ENCODE data around the gene TMEM80.

TMEM80 gene

GRCh38 chr11:693887-694562 lies 1.6 kb upstream of the TMEM80 start:
- H3K4me3 ChIP-seq (replicated peaks; ENCODE audit: low read depth, low read length), result peak overlapping the region; percentile 63
- no peak for DNase-seq (ENCODE audit: low read depth)
- TF ChIP-seq CTCF (IDR thresholded peaks at IDR 0.05; ENCODE audit: low read length, missing control alignments), result no peak

- DNase-seq (ENCODE audit: low read depth), result peak; percentile 98
- peak within 1 kb of the TSS; percentile 63 for H3K4me3 ChIP-seq (replicated peaks; ENCODE audit: low read depth, low read length)
- TF ChIP-seq CTCF (IDR thresholded peaks at IDR 0.05; ENCODE audit: low read length, missing control alignments), result no peak
These were observed 891 bp upstream of the TMEM80 start, which contains the start of gene DEAF1 for GRCh38 chr11:694563-695287. DEAF1 (minus strand) TSS chr11:695222; CDS start chr11:695047, 175 bp downstream.

GRCh38 chr11:695288-695537 lies 403 bp upstream of the TMEM80 start:
- TF ChIP-seq CTCF (IDR thresholded peaks at IDR 0.05; ENCODE audit: low read length, missing control alignments), result no peak
- DNase-seq (ENCODE audit: low read depth), result no peak
- peak overlapping the region; percentile 63 for H3K4me3 ChIP-seq (replicated peaks; ENCODE audit: low read depth, low read length)

GRCh38 chr11:696955-697491 lies 1.4 kb downstream of the TMEM80 start:
- no peak for TF ChIP-seq CTCF (IDR thresholded peaks at IDR 0.05; ENCODE audit: low read length, missing control alignments)
- no peak overlapping the region for H3K4me3 ChIP-seq (replicated peaks; ENCODE audit: low read depth, low read length)
- DNase-seq (ENCODE audit: low read depth), result peak; percentile 47

- no peak for TF ChIP-seq CTCF (IDR thresholded peaks at IDR 0.05; ENCODE audit: low read length, missing control alignments)
- no peak for DNase-seq (ENCODE audit: low read depth)
- H3K4me3 ChIP-seq (replicated peaks; ENCODE audit: low read depth, low read length), result no peak overlapping the region
These were observed 2.2 kb downstream of the TMEM80 start for GRCh38 chr11:697811-698311.

GRCh38 chr11:698493-699115 lies 3.0 kb downstream of the TMEM80 start:
- TF ChIP-seq CTCF (IDR thresholded peaks at IDR 0.05; ENCODE audit: low read length, missing control alignments), result no peak
- H3K4me3 ChIP-seq (replicated peaks; ENCODE audit: low read depth, low read length), result no peak overlapping the region
- DNase-seq (ENCODE audit: low read depth), result no peak
